H1 (cell line): ENCODE data around the gene SLC25A26. TPM values are rescaled to one million over a fixed set of nuclear protein-coding genes. Genes with fewer than 3 reads are reported as not detected.
"Not testable (repeated sequence)": the region's sequence is repeated elsewhere in the genome, so short reads cannot be mapped to it uniquely, and the experiment has no call there.

Experiments
- CTCF ChIA-PET: fragments of 300-600 bp; sonication (Branson Sonifier 250); formaldehyde crosslinking; loops from one replicate; lab custom pipeline; 2021; ENCODE audit not compliant: partially characterized antibody; lab: Charles Lee
- POLR2A ChIA-PET: fragments of 300-600 bp; sonication (Branson Sonifier 250); formaldehyde crosslinking; loops from one replicate; lab custom pipeline; 2021; ENCODE audit warnings: inconsistent platforms; ENCODE audit not compliant: partially characterized antibody; lab: Charles Lee
- DNase-seq, 2 experiments: peaks; one replicate each; pipeline versions ENCODE4 v3.0.0 to v3.0.0-alpha.2; 2010 to 2022; ENCODE audit warnings: low spot score in 2 of 2, low read depth in 1 of 2, mixed read lengths in 1 of 2
- FAIRE-seq: peaks from 2 replicates; lab custom pipeline; 2011; peaks lifted over from hg19 to GRCh38; lab: Jason Lieb, UNC
- H2AFZ ChIP-seq: 2 replicates; pipeline ENCODE4 v1.8.1; 2012; ENCODE audit warnings: low read length, inconsistent platforms
- H2AK5ac ChIP-seq: 2 replicates; pipeline ENCODE4 v1.6.1; 2013; ENCODE audit warnings: low read depth, low read length
- H2BK120ac ChIP-seq: replicated peaks from 2 replicates; pipeline ENCODE3; 2013; ENCODE audit warnings: low read depth, low read length, inconsistent platforms
- H2BK12ac ChIP-seq: 2 replicates; pipeline ENCODE4 v1.6.1; 2013; ENCODE audit warnings: low read depth, low read length
- H2BK15ac ChIP-seq: 2 replicates; pipeline ENCODE4 v1.6.1; 2013; ENCODE audit warnings: low read length
- H2BK20ac ChIP-seq: 2 replicates; pipeline ENCODE4 v1.6.1; 2013; ENCODE audit warnings: low read length
- H2BK5ac ChIP-seq: 2 replicates; pipeline ENCODE4 v1.6.1; 2013; ENCODE audit warnings: low read depth, low read length
- H3K14ac ChIP-seq: 2 replicates; pipeline ENCODE4 v1.6.1; 2013; ENCODE audit warnings: inconsistent platforms; ENCODE audit not compliant: insufficient read length
- H3K18ac ChIP-seq: 2 replicates; pipeline ENCODE4 v1.6.1; 2013; ENCODE audit warnings: low read length; ENCODE audit errors: extremely low read depth
- H3K23ac ChIP-seq: 2 replicates; pipeline ENCODE4 v1.6.1; 2013; ENCODE audit warnings: inconsistent platforms; ENCODE audit not compliant: insufficient read length
- H3K23me2 ChIP-seq: 2 replicates; pipeline ENCODE4 v1.6.1; 2013; ENCODE audit warnings: low read depth, low read length
- H3K27ac ChIP-seq: 2 replicates; pipeline ENCODE4 v1.6.1; 2011; ENCODE audit warnings: low read depth, low read length, inconsistent platforms
- H3K27me3 ChIP-seq, 4 experiments: replicated peaks in 1 of 4; 1 replicate in 1 of 4; 2 replicates in 3 of 4; pipeline versions ENCODE4 v1.6.1 to v1.8.1; 2011 to 2013; ENCODE audit warnings: low read length in 3 of 4, mild to moderate bottlenecking in 3 of 4, inconsistent platforms in 2 of 4, mixed read lengths in 2 of 4, moderate library complexity in 1 of 4; ENCODE audit not compliant: control insufficient read depth in 3 of 4, insufficient read depth in 3 of 4; ENCODE audit errors: extremely low read depth in 1 of 4
- H3K36me3 ChIP-seq, 4 experiments: 2 replicates each; pipeline versions ENCODE4 v1.6.1 to v1.8.1; 2011 to 2013; ENCODE audit warnings: mild to moderate bottlenecking in 4 of 4, low read length in 3 of 4, moderate library complexity in 2 of 4, control low read depth in 1 of 4, inconsistent platforms in 1 of 4; ENCODE audit not compliant: insufficient read depth in 4 of 4, control insufficient read depth in 2 of 4
- H3K4ac ChIP-seq: replicated peaks from 2 replicates; pipeline ENCODE3; 2013; ENCODE audit warnings: low read length, low read depth, mixed read lengths, inconsistent platforms; ENCODE audit not compliant: insufficient read length
- H3K4me1 ChIP-seq, 4 experiments: replicated peaks in 1 of 4; 1 replicate in 1 of 4; 2 replicates in 3 of 4; pipeline versions ENCODE4 v1.6.1 to v1.8.1; 2011 to 2013; ENCODE audit warnings: low read length in 3 of 4, inconsistent platforms in 2 of 4, mixed read lengths in 1 of 4; ENCODE audit not compliant: insufficient read depth in 4 of 4, control insufficient read depth in 3 of 4
- H3K4me2 ChIP-seq, 2 experiments: 2 replicates each; pipeline versions ENCODE4 v1.6.1 to v1.8.1; 2011 to 2013; ENCODE audit warnings: low read depth in 2 of 2, low read length in 2 of 2, control low read depth in 1 of 2, inconsistent platforms in 1 of 2, mild to moderate bottlenecking in 1 of 2; ENCODE audit not compliant: insufficient read depth in 1 of 2
- H3K4me3 ChIP-seq, 4 experiments: fragments of 200-600, 300-600 bp in 1 of 4; sonication (generic), shearing (Covaris generic), sonication (Bioruptor Twin) in 1 of 4; 2 replicates each; pipeline versions ENCODE4 v1.5.1 to v1.8.1; 2011 to 2016; ENCODE audit warnings: low read length in 4 of 4, low read depth in 3 of 4, control low read depth in 2 of 4, inconsistent platforms in 2 of 4, mild to moderate bottlenecking in 2 of 4, mixed read lengths in 1 of 4, moderate library complexity in 1 of 4; ENCODE audit not compliant: insufficient read depth in 2 of 4; ENCODE audit errors: extremely low read depth in 1 of 4
- H3K56ac ChIP-seq: replicated peaks from 2 replicates; pipeline ENCODE3; 2013; ENCODE audit warnings: low read depth, mild to moderate bottlenecking, mixed read lengths, low read length, inconsistent platforms; ENCODE audit not compliant: insufficient read length
- H3K79me1 ChIP-seq: 2 replicates; pipeline ENCODE4 v1.6.1; 2013; ENCODE audit warnings: low read depth, low read length, control low read depth
- H3K79me2 ChIP-seq, 2 experiments: 2 replicates each; pipeline versions ENCODE4 v1.6.1 to v1.8.1; 2012 to 2013; ENCODE audit warnings: low read length in 2 of 2, mild to moderate bottlenecking in 2 of 2, inconsistent platforms in 1 of 2; ENCODE audit not compliant: insufficient read depth in 2 of 2, control insufficient read depth in 1 of 2
- H3K9ac ChIP-seq, 4 experiments: replicated peaks in 1 of 4; 1 replicate in 1 of 4; 2 replicates in 3 of 4; pipeline versions ENCODE4 v1.6.1 to v1.8.1; 2011 to 2013; ENCODE audit warnings: low read depth in 3 of 4, low read length in 3 of 4, control low read depth in 2 of 4, mild to moderate bottlenecking in 2 of 4, moderate library complexity in 2 of 4, inconsistent platforms in 1 of 4; ENCODE audit errors: extremely low read depth in 1 of 4
- H3K9me3 ChIP-seq, 2 experiments: 2 replicates each; pipeline versions ENCODE4 v1.6.1 to v1.8.1; 2012 to 2013; ENCODE audit warnings: mild to moderate bottlenecking in 2 of 2, moderate library complexity in 2 of 2, control low read depth in 1 of 2, inconsistent platforms in 1 of 2, low read depth in 1 of 2, low read length in 1 of 2, mixed read lengths in 1 of 2; ENCODE audit not compliant: insufficient read depth in 2 of 2
- H4K20me1 ChIP-seq, 2 experiments: replicated peaks in 1 of 2; 2 replicates each; pipeline versions ENCODE3 to v1.8.1; 2011 to 2013; ENCODE audit warnings: inconsistent platforms in 2 of 2, low read length in 2 of 2, mild to moderate bottlenecking in 1 of 2; ENCODE audit not compliant: insufficient read depth in 2 of 2, control insufficient read depth in 1 of 2
- H4K5ac ChIP-seq: 2 replicates; pipeline ENCODE4 v1.6.1; 2013; ENCODE audit warnings: low read length, low read depth, mixed read lengths, inconsistent platforms; ENCODE audit not compliant: insufficient read length
- H4K8ac ChIP-seq: 2 replicates; pipeline ENCODE4 v1.8.0; 2013; ENCODE audit warnings: mild to moderate bottlenecking, moderate library complexity, low read length, inconsistent platforms; ENCODE audit not compliant: insufficient read depth; ENCODE audit errors: extremely low read depth
- H4K91ac ChIP-seq: replicated peaks from 2 replicates; pipeline ENCODE3; 2013; ENCODE audit warnings: low read length, mixed read lengths, inconsistent platforms; ENCODE audit not compliant: insufficient read length
- WGBS, 2 experiments: shearing (Covaris generic) in 1 of 2; methylation state at CpG; one replicate each; pipeline versions ENCODE4 v1.1.6 to v1.1.7; 2013 to 2015; ENCODE audit warnings: low lambda C conversion rate in 2 of 2, mixed read lengths in 2 of 2, inconsistent platforms in 1 of 2, low coverage in 1 of 2, missing lambda C conversion rate in 1 of 2; ENCODE audit not compliant: insufficient replicate concordance in 2 of 2, insufficient coverage in 1 of 2, insufficient read length in 1 of 2; ENCODE audit errors: extremely low coverage in 1 of 2, missing lambda C conversion rate in 1 of 2; 5-methylcytosine and 5-hydroxymethylcytosine counted together
- polyA plus RNA-seq, 7 experiments: library from polyadenylated mRNA; depleted of rRNA in 3 of 7; stranded (reverse) in 5 of 7; unstranded in 2 of 7; fragments of >200 nt in 5 of 7; fragments of 200-250 nt in 2 of 7; gene quantifications; 1 replicate in 5 of 7; 2 replicates in 1 of 7; 4 replicates in 1 of 7; pipeline versions ENCODE4 v1.2.1 to v1.2.3, GENCODE V29; 2011 to 2013; ENCODE audit warnings: missing spikeins in 2 of 7, mixed read lengths in 2 of 7
- total RNA-seq: library from RNA; stranded (reverse); fragmentation: NEBNext Ultra II Directional; extraction: Animal tissue kit (Norgen Biotek cat#: 25700); gene quantifications from 2 replicates; pipeline ENCODE4 v1.2.1, GENCODE V29; 2021

Gene SLC25A26
- total and polyA plus RNA-seq, 2 of the 8 experiments (the other 6 are each of a cell fraction or from before 2014, with no cell fraction given): 30.0 to 37.0 TPM

- H2BK120ac ChIP-seq, H4K5ac ChIP-seq, H2BK15ac ChIP-seq, H4K91ac ChIP-seq, H4K8ac ChIP-seq, H3K14ac ChIP-seq, H3K23me2 ChIP-seq, DNase-seq, H3K27me3 ChIP-seq, H2AFZ ChIP-seq, H3K4ac ChIP-seq, H3K4me3 ChIP-seq, H2BK5ac ChIP-seq, H2AK5ac ChIP-seq, H2BK20ac ChIP-seq, H3K56ac ChIP-seq, H3K9ac ChIP-seq, H3K4me2 ChIP-seq, H3K27ac ChIP-seq, H2BK12ac ChIP-seq, CTCF ChIA-PET, H3K18ac ChIP-seq, H3K23ac ChIP-seq, POLR2A ChIA-PET, FAIRE-seq: not testable (repeated sequence)
- Histone ChIP-seq H3K79me2 (peaks cover 13 to 98% of the 10 kb centered on the region in 2 experiments), H3K4me1 (peaks cover 4 to 23% (median 9%) of the 10 kb centered on the region in 4 experiments; a peak in 5 of 7 replicates), H3K36me3 (peaks cover 10 to 59% (median 30%) of the 10 kb centered on the region in 4 experiments; a peak in 6 of 8 replicates), H3K79me1 (peaks cover 23% of the 10 kb centered on the region), H3K9me3 (peaks cover 27 to 34% of the 10 kb centered on the region in 2 experiments), H4K20me1 (peaks cover 18 to 19% of the 10 kb centered on the region in 2 experiments)
- WGBS, 2 experiments: 93% methylated on average over 3 of the region's 3 CpGs; no CpG with 5 or more reads in 1 of the 2 experiments
Measured at GRCh38 chr3:66421144-66421543, 200.3 kb downstream of the SLC25A26 start.

DNA sequence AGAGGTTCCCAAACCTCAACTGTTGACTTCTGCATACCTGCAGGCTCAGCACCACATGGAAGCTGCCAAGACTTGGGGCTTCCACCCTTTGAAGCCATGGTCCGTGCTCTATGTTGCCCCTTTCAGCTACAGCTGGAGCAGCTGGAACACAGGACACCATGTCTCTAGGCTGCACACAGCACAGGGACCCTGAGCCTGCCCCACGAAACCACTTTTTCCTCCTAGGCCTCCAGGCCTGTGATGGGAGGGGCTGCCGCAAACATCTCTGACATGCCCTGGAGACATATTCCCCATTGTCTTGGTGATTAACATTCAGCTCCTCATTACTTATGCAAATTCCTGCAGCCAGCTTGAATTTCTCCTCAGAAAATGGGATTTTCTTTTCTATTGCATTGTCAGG, 201.1 kb downstream of the SLC25A26 start:
- H3K18ac ChIP-seq, H2BK15ac ChIP-seq, H3K27me3 ChIP-seq, H3K4me2 ChIP-seq, H3K4me3 ChIP-seq, H2AK5ac ChIP-seq, POLR2A ChIA-PET, H2AFZ ChIP-seq, CTCF ChIA-PET, DNase-seq, H2BK5ac ChIP-seq, H3K4ac ChIP-seq, H3K23me2 ChIP-seq, FAIRE-seq, H3K9ac ChIP-seq, H4K8ac ChIP-seq, H4K5ac ChIP-seq, H3K14ac ChIP-seq, H3K23ac ChIP-seq, H3K56ac ChIP-seq, H4K91ac ChIP-seq, H2BK12ac ChIP-seq, H2BK20ac ChIP-seq, H3K27ac ChIP-seq, H2BK120ac ChIP-seq: not testable (repeated sequence)
- Histone ChIP-seq H4K20me1 (peaks cover 17 to 22% of the 10 kb centered on the region in 2 experiments), H3K36me3 (peaks cover 3 to 51% (median 23%) of the 10 kb centered on the region in 4 experiments; a peak in 6 of 8 replicates), H3K9me3 (peaks cover 27 to 34% of the 10 kb centered on the region in 2 experiments), H3K79me1 (peaks cover 23% of the 10 kb centered on the region), H3K4me1 (peaks cover 4 to 20% (median 10%) of the 10 kb centered on the region in 4 experiments; a peak in 5 of 7 replicates), H3K79me2 (peaks cover 13 to 98% of the 10 kb centered on the region in 2 experiments)
- 95% methylated on average over 3 of the region's 3 CpGs; no CpG with 5 or more reads in 1 of the 2 experiments for WGBS, 2 experiments
